COLO829 (cell line): ENCODE results near the gene PIAS2.
"Not testable (repeated sequence)": the region's sequence is repeated elsewhere in the genome, so short reads cannot be mapped to it uniquely, and the experiment has no call there.

Experiments used
- DNase-seq: peaks from one replicate; pipeline ENCODE4 v3.0.0; 2012; ENCODE audit warnings: low spot score

The PIAS2 gene, protein sequence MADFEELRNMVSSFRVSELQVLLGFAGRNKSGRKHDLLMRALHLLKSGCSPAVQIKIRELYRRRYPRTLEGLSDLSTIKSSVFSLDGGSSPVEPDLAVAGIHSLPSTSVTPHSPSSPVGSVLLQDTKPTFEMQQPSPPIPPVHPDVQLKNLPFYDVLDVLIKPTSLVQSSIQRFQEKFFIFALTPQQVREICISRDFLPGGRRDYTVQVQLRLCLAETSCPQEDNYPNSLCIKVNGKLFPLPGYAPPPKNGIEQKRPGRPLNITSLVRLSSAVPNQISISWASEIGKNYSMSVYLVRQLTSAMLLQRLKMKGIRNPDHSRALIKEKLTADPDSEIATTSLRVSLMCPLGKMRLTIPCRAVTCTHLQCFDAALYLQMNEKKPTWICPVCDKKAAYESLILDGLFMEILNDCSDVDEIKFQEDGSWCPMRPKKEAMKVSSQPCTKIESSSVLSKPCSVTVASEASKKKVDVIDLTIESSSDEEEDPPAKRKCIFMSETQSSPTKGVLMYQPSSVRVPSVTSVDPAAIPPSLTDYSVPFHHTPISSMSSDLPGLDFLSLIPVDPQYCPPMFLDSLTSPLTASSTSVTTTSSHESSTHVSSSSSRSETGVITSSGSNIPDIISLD

DNA sequence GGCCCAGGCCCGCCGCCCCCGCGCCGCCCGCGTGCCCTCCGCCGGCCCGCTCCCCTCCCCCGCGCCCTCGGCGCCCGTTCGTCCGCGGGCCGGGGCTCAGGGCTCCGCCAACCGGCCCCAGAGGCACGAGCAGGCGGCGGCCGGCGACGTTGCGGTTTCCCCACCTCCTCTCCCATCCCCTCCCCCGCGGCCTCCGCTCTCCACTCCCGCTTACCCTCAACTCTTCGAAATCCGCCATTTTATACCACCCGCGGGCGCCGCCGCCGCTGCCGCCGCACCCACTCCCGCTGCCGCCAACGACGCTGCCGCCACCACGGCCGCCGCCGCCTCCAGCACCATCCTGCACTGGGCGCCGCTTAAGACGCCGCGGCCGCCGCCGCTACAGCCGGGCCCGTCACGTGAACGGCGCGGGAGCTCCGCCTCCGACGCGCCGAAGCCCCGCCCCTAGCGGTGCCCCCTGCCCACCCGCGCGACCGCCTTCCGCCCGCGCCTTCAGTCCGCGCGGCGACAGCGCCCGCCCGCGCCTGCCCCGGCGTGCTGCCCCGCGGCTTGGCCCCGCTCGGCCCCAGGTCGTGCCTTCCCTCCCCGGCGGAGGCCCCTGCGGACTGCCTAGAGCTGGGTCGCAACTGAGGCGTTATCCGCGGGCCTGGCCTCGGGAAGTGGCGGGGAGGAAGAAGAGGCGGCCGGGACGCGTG, at the start of gene PIAS2, which contains the start of gene KATNAL2:
Gene PIAS2, minus strand, starts transcription at position 400 of the 695 bp plus-strand sequence. Its CDS starts 162 bp downstream, at position 238.
Gene KATNAL2, plus strand, starts transcription at position 495 of the 695 bp plus-strand sequence. CDS start 29,271 bp downstream, outside the sequence.
- DNase-seq, result peak; percentile 42

GRCh38 chr18:46966266-46966665, 49.0 kb upstream of the PIAS2 start:
- not testable (repeated sequence) for DNase-seq

- not testable (repeated sequence) for DNase-seq
Observed at GRCh38 chr18:46964579-46965293, 47.4 kb upstream of the PIAS2 start.

GRCh38 chr18:46963656-46964578, 46.6 kb upstream of the PIAS2 start:
- not testable (repeated sequence) for DNase-seq

DNA sequence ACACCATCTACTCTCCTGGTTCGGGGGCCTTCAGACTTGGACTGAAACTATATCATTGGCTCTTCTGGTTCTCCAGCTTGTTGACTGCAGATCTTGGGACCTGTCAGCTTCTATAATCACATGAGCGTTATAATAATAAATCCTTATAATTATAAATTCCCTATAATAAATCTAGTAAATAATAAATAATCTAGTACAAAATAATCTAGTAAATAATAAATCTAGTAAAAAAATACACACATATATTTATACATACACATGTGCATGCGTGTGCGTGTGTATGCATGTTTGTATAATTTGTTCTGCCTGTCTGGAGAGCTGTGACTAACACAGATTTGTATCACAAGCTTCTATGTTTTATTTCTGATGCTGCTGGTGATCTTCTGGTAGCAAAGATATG, 40.9 kb upstream of the PIAS2 start:
- DNase-seq, result no peak

DNA sequence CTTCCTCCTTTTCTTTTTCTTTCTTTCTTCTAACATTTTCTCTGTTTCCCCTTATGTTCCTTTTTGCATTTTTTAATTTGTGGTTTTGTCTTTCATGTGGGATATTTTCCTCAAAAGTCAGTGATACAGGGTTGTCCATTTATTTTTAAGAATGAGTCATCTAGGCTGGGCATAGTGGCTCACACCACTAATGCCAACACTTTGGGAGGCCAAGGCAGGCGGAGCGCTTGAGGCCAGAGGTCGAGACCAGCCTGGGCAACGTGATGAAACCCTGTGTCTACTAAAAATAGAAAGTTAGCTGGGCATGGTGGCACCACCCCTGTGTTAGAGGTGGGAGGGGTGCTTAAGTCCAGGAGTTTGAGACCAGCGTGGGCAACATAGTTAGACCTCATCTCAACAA, 35.9 kb upstream of the PIAS2 start:
- DNase-seq, result no peak

DNA sequence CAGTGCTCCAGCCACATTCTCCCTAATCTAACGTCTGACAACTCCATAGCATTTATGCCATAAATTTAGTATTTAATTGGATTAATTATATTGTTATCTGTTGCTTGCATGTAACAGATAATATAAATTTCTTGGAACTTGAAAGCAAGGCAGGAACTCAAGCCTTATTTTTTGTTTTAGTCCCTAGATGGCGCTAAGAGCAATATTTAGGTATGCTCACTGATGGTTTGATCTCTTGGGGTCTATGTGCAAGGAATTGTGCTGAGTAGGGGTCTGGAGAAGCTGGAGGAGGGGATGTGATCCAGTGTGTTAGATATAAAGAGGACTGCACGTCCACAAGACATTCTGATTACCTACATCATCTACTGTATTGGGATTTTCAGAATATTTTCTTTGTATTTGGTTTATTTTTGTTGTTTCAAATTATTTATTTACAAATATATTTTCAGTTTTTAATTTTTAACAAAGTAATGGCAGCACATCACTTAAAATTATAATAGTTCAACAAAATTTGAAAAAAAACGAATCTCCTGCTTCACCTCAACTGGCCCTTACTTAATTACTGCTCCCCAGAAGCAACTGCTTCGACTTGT, 32.9 kb upstream of the PIAS2 start:
- no peak for DNase-seq

DNA sequence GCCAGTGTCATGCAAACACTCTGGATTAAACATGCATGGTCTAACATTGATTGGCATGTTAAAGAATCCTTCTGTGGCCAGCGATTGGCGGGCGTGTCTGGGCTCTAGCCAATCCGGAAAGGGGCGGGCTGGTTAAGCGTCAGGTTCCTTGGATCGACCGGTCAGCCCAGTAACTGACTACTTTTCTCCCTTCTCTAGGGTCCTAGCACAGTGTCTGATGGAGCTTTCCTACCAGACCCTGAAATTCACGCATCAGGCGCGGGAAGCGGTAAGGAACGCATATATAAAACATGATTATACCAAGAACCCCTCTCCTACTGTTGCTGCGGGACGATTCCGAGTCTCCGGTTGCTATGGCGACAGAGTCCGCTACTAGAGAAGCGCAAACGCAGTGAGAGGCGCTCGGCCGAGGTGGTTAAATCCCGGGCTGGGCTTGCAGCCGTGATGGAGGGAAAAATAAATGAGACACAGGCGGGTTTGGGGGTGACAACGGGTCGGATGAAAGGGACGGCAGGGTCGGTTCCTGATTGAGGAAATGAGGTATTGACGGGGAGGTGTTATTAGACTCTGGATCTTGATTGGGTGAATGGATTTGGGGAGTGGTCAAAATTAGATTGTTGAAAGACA, 29.5 kb upstream of the PIAS2 start:
- no peak for DNase-seq

- no peak for DNase-seq
Observed at GRCh38 chr18:46942646-46943045, 25.3 kb upstream of the PIAS2 start.

- no peak for DNase-seq
Observed at GRCh38 chr18:46939998-46940571, 22.8 kb upstream of the PIAS2 start.

DNA sequence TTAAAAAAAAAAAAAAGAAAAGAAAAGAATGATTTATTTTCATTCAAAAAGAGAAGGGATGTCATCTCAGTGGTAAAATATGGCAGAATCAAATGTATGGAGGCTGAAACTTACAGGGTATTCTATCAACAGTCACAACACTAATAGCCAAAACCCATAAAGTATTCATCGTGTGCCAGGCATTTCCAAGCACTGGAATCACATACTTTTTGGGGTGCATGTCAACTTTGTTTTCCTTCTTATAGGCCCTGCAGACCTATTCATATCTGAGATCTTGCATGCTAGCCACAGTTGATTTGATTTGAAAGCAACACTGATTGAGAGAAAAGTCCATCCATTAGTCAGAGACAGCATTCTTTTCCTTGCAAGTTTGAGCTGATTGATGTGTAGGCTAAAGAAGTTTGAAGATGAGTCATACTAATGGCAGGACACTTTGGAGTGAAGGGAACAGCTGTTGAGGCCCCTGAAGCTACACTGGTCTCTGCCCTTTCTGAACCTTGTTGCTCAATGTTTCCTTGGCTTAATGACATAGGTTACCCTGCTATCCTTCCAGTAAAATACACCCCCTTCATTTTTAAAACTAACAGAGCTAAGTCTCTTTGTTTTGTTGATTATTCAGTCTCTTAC, 22.1 kb upstream of the PIAS2 start:
- peak; percentile 92 for DNase-seq

DNA sequence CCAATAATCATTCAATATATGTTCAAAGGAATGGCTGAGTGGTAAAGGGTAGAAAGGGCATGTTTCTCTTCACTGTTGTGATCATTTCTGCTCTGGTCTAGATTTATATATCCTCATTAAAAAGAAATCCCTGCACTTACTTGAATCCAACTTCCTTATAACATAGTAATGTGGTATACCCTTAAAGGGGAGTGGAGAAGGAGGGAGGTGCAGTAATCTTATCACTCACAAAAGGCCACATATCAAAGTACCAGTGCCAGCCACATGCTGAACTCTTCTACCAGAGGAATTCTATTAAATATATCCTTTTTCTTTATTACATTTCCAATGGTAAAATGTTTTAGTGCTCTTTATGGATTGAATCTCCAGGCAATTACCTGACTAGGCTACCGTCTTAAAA, 3.3 kb upstream of the PIAS2 start:
- DNase-seq, result no peak

DNA sequence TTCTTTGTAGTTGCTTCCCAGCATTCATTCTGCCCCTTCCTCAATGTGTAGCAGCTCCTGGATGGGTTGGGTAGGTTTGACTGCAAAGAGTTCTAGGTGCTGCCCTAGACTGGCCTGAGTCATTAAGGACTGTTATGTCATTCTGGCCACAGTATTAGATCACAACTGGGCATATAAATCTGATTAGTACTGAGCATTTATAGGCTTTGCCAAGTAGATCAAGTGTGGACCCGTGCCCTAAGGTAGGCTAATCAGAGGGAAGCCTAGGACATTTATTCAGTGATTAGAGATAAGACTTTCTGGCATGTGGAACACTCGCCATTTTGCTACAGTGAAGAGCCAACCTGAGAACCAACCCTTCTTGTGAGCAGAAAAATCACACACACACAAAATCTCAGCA, 2.8 kb upstream of the PIAS2 start:
- DNase-seq, result no peak

DNA sequence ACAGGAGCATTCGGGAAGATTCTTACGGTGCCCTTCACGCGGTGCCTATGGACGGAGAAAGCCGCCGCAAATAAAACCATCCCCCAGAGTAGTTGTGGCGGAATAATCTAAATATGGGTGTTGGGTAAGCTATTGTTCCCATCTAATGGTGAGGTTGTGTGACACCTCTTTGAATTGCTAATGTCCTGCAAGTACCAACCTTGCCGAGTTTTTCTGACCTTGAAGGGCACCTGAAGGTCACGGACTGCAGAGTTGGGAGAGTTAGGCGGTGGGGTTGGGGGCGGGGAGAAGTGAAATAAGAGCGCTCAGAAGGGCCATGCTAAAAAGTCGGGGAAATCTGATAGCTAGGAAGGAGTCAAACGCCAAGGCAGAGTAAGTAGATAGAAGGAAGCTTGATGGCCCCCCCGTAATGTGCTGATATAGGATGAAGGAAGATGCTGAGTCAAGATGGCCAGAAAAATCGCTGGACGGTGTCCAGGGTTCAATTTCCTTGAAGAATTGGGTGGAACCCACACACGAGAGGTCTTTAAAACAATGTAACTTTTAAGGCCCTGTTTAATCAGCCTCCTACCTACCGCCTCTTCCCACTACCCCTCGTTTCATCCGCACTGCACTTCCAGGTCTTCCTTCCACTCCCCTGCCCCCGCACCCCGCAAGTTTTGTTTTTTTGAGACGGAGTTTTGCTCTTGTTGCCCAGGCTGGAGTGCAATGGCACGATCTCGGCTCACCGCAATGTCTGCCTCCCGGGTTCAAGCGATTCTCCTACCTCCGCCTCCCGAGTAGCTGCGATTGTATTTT, 695 bp upstream of the PIAS2 start:
- DNase-seq, result peak; percentile 21

- peak; percentile 23 for DNase-seq
Observed at GRCh38 chr18:46916551-46917107, 678 bp downstream of the PIAS2 start.

GRCh38 chr18:46915800-46916550, 1.3 kb downstream of the PIAS2 start:
- DNase-seq, result no peak

DNA sequence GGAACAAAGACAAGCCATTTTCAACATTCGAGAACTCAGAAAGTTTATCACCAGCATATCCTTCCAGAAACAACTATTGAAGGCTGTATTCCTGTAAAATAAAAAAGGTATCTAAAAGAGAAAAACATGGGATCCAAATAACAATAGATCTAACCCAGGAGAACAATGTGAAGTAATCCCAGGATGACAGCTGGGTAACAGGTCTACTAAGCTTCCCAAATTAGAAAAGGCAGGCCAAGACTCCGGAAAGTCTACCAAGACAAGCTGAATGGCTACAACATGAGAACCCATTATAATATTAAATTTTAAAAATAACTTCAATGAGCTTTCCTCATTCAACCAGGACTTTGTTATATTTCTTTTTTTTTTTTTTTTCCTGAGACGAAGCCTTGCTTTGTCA, 6.5 kb downstream of the PIAS2 start:
- DNase-seq, result no peak
